ENCODE data around the gene DIRAS1.

DNA sequence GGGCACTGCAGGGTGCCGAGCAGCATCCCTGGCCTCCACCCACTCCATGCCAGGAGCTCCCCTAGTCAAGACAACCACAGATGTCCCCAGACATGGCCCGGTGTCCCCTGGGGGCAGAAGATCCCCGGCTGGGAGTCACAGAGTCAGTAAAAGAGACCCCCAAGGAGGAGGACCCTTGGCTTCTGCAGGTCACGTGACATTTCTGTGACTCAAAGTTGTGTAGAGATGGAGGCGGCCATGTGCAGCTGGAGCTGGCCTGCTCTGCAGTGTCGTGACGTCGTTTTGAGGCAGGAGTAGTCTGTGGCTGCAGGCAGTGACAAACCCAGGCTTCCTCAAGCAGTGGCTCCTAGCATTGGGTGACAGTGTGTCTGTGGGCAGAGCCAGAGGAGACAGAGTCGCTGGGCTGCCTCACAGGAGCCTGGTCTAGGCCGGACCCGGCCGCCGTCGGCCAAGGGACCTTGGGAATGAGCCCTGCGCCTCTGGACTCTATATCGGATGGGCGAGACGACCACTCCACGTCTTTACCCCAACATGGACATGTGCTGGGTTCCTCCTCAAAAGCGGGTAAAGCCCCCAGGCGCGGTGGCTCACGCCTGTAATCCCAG is 7.7 kb upstream of the DIRAS1 start:
- TF ChIP-seq CTCF (IDR thresholded peaks at IDR 0.05; ENCODE audit: insufficient read depth, low read length, poor library complexity, severe bottlenecking) = no peak
- TF ChIP-seq EZH2phosphoT487 (conservative IDR thresholded peaks at IDR 0.05; ENCODE audit: low read length) = no peak
